BJ (cell line): ENCODE results near the gene SFN. TPM values are rescaled to one million over a fixed set of nuclear protein-coding genes. Genes with fewer than 3 reads are reported as not detected.

Source experiments
- CTCF ChIA-PET: fragments of 350-600 bp; formaldehyde crosslinking; extraction: SDS; loops from one replicate; lab custom pipeline; 2021; ENCODE audit warnings: antibody characterized with exemption, inconsistent platforms; lab: Yijun Ruan, JAX
- POLR2A ChIA-PET: fragments of 300-600 bp; sonication (Branson Sonifier 250); formaldehyde crosslinking; extraction: SDS; loops from one replicate; lab custom pipeline; 2021; ENCODE audit warnings: antibody characterized with exemption; lab: Charles Lee
- DNase-seq: peaks from one replicate; pipeline ENCODE4 v3.0.0-alpha.2; 2011; ENCODE audit warnings: low read depth
- H3K27me3 ChIP-seq: 2 replicates; pipeline ENCODE4 v1.6.0; 2011; ENCODE audit warnings: low read length; ENCODE audit not compliant: control insufficient read depth, insufficient read depth
- H3K36me3 ChIP-seq: 2 replicates; pipeline ENCODE4 v1.5.1; 2011; ENCODE audit warnings: low read length; ENCODE audit not compliant: control insufficient read depth, insufficient read depth
- H3K4me3 ChIP-seq: 2 replicates; pipeline ENCODE4 v1.5.1; 2011; ENCODE audit warnings: low read depth, mild to moderate bottlenecking, control low read depth, low read length
- polyA plus RNA-seq: library from polyadenylated mRNA; depleted of rRNA; stranded (reverse); fragments of >200 nt; gene quantifications from 2 replicates; pipeline ENCODE4 v1.2.3, GENCODE V29; 2011
- TF ChIP-seq, protein P1 (sequence below): IDR thresholded peaks from 2 replicates; pipeline ENCODE4 v1.5.1; 2011; ENCODE audit warnings: low read depth, mild to moderate bottlenecking, control low read depth, inconsistent platforms, low read length, moderate library complexity; ENCODE audit not compliant: insufficient read depth

Gene SFN
- polyA plus RNA-seq, 1 experiment, result 0.20 TPM

DNA sequence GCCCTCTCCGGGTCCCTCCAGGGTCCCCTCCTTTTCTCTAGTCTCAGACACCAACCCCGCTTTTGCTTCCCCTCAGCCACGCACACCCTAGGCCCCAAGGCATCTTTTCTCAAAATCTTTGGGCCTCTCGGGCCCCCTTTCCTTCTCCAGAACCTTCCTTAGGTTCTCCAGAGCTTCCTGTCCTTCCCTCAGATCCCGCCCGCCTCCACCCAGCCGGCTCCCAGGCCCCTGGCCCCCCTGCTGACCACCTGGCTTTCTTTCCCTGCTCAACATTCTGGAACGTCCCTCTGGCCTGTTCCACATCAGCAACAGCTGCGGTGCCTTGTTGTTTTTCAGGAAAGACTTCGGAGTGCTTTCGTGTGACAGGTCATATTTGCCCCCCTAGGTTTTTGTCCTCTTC, 35.3 kb upstream of the SFN start:
- H3K27me3 ChIP-seq, result no peaks in the 10 kb centered on the region
- TF ChIP-seq, protein P1, sequence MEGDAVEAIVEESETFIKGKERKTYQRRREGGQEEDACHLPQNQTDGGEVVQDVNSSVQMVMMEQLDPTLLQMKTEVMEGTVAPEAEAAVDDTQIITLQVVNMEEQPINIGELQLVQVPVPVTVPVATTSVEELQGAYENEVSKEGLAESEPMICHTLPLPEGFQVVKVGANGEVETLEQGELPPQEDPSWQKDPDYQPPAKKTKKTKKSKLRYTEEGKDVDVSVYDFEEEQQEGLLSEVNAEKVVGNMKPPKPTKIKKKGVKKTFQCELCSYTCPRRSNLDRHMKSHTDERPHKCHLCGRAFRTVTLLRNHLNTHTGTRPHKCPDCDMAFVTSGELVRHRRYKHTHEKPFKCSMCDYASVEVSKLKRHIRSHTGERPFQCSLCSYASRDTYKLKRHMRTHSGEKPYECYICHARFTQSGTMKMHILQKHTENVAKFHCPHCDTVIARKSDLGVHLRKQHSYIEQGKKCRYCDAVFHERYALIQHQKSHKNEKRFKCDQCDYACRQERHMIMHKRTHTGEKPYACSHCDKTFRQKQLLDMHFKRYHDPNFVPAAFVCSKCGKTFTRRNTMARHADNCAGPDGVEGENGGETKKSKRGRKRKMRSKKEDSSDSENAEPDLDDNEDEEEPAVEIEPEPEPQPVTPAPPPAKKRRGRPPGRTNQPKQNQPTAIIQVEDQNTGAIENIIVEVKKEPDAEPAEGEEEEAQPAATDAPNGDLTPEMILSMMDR, result no peak
- CTCF ChIA-PET, result interaction anchor here (1.0 to 1.6 kb wide), 3 partner anchors 10 to 28 kb away, joined by 3 to 6 read pairs (median 3); no protein-coding TSS in a partner anchor
- POLR2A ChIA-PET, result no interaction called here
- DNase-seq, result no peak
- peak overlapping the region; percentile 83 for H3K4me3 ChIP-seq
- H3K36me3 ChIP-seq, result peaks cover 1% of the 10 kb centered on the region; the same call in 1 of the 2 replicates

DNA sequence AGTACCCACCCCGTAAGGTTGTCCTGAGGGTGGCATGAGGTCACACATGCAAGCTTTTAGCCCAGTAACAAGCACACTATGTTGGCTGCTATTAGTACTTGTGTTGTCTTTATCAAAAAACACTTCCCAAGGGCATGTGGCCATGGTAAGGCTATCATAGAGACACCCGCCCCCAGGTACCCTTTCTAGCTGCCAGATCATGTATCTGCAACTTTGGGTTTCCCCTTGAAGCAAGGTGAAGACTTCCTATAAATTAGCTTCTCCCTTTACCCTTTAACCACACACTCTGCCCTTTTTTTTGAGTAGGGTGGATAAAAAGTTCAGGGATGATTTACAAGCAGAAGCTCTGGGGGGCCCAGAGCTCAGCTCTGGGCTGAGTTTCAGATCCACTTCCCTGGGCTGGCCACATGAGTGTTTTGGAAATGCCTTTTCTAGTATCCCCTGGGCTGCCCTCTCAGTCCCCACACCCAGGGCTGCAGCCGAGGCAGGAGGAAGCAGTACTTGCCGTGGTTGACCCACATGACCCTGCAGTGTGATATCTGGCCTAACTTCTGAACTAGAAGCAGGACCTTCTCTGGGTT, 34.4 kb upstream of the SFN start:
- DNase-seq, result no peak
- Histone ChIP-seq H3K36me3 (peaks cover 6% of the 10 kb centered on the region), H3K27me3 (no peaks in the 10 kb centered on the region), H3K4me3 (no peak overlapping the region)
- ChIA-PET POLR2A (no interaction called here), CTCF (interaction anchor here (1.2 to 1.6 kb wide), 2 partner anchors 9 to 18 kb away, joined by 3 to 6 read pairs; no protein-coding TSS in a partner anchor)
- TF ChIP-seq, protein P1, result no peak

DNA sequence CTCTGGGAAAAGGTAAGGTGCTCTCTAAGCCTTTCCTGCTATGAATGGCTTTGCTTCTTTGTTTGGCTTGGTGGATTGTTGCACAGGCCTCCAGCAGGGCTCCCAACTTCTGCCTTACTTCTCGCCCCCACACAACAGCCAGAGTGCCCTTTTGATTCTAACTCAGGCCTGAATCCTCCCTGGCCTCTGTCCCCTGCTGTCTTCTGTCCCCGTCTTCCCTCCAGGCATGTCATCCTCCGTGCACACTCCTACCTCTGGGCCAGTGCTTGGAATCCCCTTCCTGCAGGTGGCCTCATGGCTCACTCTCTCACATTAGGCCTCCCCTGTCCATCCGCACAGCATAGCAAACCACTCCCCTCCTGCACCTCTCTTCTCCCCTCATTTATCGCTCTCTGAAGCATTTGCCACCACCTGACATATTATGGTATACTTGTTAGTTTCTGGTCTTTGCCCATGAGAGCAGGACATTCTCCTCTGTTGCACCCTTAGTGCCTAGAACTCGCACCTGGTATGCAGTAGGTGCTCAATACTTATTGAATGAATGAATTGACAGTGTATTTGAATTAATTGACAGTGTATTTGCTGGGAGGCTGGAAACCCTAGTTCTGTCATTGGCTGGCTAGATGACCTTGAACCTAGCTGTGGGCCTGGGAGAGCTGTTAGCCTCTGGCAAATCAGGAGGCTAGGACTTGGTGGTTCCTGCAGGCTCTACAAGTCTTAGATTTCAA, 33.6 kb upstream of the SFN start:
- POLR2A ChIA-PET, result no interaction called here
- no peak overlapping the region for H3K4me3 ChIP-seq

DNA sequence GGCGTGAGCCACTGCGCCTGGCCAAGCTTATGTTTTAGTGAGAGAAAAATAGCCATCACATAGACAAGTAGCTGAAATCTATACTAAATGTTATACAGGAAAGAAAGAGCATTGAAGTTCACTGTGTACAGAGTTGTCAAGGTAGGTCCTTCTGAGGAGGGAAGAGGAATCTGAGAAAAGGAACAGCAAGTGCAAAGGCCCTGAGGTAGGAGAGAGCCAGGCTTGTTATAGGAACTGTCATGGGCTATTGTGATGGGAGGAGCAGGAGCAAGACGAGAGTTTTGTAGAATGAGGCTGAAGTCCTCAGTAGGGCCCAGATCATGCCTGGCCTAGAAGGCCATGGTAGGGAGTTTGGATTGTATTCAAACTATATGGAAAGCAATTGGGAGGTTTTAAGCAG, 31.9 kb upstream of the SFN start:
- TF ChIP-seq, protein P1, result no peak
- no peak for DNase-seq
- Histone ChIP-seq H3K36me3 (peaks cover 16% of the 10 kb centered on the region), H3K4me3 (no peak overlapping the region), H3K27me3 (no peaks in the 10 kb centered on the region)
- ChIA-PET POLR2A (no interaction called here), CTCF (no interaction called here)

More for the DNA sequence above, 33.6 kb upstream of the SFN start:
- DNase-seq, result no peak
- peaks cover 9% of the 10 kb centered on the region for H3K36me3 ChIP-seq
- no peaks in the 10 kb centered on the region for H3K27me3 ChIP-seq
- TF ChIP-seq, protein P1, result no peak
- CTCF ChIA-PET, result interaction anchor here (0.6 kb wide), 1 partner anchor 223 kb away, joined by 3 read pairs; no protein-coding TSS in a partner anchor

DNA sequence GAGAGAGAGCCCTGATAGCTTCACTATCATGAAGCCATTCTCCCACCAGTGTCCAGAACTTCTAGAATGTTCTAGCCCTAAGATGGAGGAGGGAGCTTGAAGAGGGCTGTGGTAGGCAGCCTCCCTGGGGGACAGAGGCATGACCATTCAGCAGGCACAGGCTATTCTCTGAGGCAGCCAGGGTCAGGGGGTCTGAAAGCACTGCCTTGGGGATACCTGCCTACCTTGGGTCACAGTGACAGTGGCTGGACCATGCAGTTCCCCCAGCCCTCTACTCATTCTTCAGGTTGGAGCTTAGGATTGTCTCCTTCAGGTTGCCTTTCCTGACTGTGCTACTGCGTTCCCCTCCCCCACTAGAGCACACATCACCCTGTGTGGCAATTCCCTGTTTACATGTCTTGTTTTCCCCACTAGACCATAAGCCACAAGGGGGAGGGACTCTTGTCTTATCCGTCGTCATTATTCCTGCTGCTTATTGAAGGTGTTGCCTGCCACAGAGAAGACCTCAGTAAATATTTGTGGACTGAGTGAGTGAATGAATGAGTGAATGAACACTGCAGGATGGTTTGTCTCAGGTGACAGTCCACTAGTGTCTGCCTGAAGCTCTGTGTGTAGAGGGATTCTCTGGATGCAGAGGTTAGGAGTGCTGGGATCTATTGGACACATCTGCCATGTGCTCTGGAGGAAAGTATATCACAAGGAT, 31.3 kb upstream of the SFN start:
- Histone ChIP-seq H3K4me3 (no peak overlapping the region), H3K36me3 (peaks cover 17% of the 10 kb centered on the region), H3K27me3 (no peaks in the 10 kb centered on the region)
- TF ChIP-seq, protein P1, result no peak
- no peak for DNase-seq
- ChIA-PET CTCF (interaction anchor here (1.3 kb wide), 1 partner anchor 47 kb away, joined by 3 read pairs; no protein-coding TSS in a partner anchor), POLR2A (no interaction called here)
